GM10248 (cell line): ENCODE results near the gene KPNA1.

Experiments
- CTCF ChIA-PET: fragments of 300-600 bp; sonication (Branson Sonifier 250); formaldehyde crosslinking; extraction: SDS; loops from one replicate; lab custom pipeline; 2021; ENCODE audit warnings: antibody characterized with exemption; lab: Yijun Ruan, JAX
- POLR2A ChIA-PET: fragments of 350-650 bp; sonication (Branson Sonifier 250); formaldehyde crosslinking; extraction: SDS; loops from one replicate; lab custom pipeline; 2020; ENCODE audit warnings: antibody characterized with exemption; lab: Yijun Ruan, JAX
- DNase-seq: peaks from one replicate; pipeline ENCODE4 v3.0.0; 2012; ENCODE audit errors: extremely low spot score
- TF ChIP-seq, protein P1 (sequence below): IDR thresholded peaks from 2 replicates; pipeline ENCODE4 v1.5.1; 2012; ENCODE audit warnings: mild to moderate bottlenecking, low read depth; ENCODE audit errors: extremely low read depth, missing control alignments, control extremely low read depth

The KPNA1 gene

DNA sequence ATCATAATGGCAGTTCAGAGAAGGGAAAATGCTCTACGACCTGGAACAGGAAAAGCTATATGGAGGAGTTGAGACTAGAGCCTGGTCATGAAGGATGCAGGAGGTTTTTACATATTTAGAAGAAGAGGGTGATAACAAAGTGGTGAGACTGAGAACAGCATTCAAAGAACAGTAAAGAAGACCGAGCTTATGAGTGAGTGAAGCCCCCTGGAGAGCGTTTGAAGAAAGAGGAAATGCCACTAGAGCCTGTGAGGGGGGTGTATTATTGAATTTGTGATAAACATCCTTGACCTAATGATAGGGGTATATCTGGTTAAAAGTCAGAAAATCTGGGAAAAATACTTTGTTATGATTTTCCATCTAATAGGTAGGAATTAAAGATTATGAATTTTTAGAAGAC is 45.2 kb upstream of the KPNA1 start:
- TF ChIP-seq, protein P1, sequence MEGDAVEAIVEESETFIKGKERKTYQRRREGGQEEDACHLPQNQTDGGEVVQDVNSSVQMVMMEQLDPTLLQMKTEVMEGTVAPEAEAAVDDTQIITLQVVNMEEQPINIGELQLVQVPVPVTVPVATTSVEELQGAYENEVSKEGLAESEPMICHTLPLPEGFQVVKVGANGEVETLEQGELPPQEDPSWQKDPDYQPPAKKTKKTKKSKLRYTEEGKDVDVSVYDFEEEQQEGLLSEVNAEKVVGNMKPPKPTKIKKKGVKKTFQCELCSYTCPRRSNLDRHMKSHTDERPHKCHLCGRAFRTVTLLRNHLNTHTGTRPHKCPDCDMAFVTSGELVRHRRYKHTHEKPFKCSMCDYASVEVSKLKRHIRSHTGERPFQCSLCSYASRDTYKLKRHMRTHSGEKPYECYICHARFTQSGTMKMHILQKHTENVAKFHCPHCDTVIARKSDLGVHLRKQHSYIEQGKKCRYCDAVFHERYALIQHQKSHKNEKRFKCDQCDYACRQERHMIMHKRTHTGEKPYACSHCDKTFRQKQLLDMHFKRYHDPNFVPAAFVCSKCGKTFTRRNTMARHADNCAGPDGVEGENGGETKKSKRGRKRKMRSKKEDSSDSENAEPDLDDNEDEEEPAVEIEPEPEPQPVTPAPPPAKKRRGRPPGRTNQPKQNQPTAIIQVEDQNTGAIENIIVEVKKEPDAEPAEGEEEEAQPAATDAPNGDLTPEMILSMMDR = no peak
- CTCF ChIA-PET = interaction anchor here (0.6 to 10.1 kb wide), 15 partner anchors 11 to 214 kb away, joined by 3 to 146 read pairs (median 3); partner anchors contain the start of genes FAM162A and PARP14

DNA sequence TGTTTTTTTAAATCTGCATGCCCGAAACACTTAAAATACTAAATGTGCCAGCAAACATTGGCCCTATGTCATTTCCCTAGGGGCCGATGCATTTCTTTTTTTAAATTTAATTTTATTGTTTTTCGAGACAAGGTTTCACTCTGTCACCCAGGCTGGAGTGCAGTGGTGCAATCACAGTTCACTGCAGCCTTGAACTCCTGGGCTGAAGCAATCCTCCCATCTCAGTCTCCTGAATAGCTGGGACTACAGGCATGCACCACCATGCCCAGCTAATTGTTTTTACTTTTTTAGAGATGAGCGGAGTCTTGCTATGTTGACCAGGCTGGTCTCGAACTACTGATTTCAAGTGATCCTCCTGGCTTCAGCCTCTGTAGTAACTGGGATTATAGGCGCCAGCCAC is 43.9 kb upstream of the KPNA1 start:
- CTCF ChIA-PET = interaction anchor here (0.7 to 10.1 kb wide), 13 partner anchors 12 to 175 kb away, joined by 3 to 146 read pairs (median 3); partner anchors contain the start of genes FAM162A and PARP14
- TF ChIP-seq, protein P1 = no peak
- POLR2A ChIA-PET = interaction anchor here (0.7 kb wide), 1 partner anchor 120 kb away, joined by 4 read pairs; no protein-coding TSS in a partner anchor
- DNase-seq = no peak

More for the DNA sequence above, 45.2 kb upstream of the KPNA1 start:
- DNase-seq = no peak
- POLR2A ChIA-PET = no interaction called here

- DNase-seq = no peak
- POLR2A ChIA-PET = no interaction called here
- TF ChIP-seq, protein P1 = no peak
- CTCF ChIA-PET = interaction anchor here (1.0 to 10.1 kb wide), 6 partner anchors 8 to 173 kb away, joined by 3 to 146 read pairs (median 4); partner anchors contain the start of genes FAM162A and PARP14
These were observed 42.6 kb upstream of the KPNA1 start for GRCh38 chr3:122557356-122557755.

DNA sequence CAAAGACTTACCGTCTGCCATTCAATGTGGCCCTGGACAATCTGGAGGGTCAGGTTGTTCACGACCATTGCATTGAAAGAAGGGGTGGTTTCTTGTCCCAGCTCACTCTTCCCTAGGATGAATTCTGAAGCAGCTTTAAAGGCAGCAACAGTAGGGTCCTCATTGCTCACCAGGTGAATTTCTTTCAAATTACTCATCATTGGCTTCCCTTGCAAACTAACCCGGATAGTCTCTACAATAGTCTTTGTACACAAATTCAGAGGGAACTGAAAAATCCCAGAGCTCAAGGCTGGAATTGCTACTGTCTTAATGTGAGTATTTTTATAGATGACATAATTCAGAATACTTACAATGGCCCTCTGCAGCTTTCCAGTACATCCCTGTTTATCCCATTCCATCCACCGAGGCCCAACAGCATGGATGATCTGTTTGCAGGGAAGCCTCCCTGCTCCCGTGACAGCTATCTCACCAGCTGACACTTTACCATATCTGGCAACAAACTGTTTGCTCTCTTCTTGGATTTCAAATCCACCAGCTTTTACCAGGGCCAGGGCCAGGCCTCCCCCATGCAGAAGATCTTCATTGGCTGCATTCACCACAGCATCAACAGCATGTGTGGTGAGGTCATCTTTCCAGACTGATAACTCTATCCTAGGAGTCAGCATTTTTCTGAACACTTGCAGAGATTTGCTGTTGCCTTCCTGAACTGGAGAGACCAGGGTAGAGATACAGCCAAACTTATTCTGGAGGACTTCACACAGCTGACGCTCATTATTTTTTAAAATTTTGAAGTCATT is 40.7 kb upstream of the KPNA1 start:
- POLR2A ChIA-PET = no interaction called here
- TF ChIP-seq, protein P1 = no peak
- CTCF ChIA-PET = interaction anchor here (0.9 to 10.1 kb wide), 5 partner anchors 14 to 122 kb away, joined by 3 to 146 read pairs (median 4); partner anchors contain the start of genes KPNA1 and PARP14
- no peak for DNase-seq

- no peak for DNase-seq
- TF ChIP-seq, protein P1 = no peak
- CTCF ChIA-PET = interaction anchor here (1.0 to 1.3 kb wide), 3 partner anchors 11 to 126 kb away, joined by 3 to 4 read pairs (median 3); partner anchors contain the start of genes DTX3L and PARP9
- POLR2A ChIA-PET = no interaction called here
These were observed 38.4 kb upstream of the KPNA1 start for GRCh38 chr3:122553171-122553570.

DNA sequence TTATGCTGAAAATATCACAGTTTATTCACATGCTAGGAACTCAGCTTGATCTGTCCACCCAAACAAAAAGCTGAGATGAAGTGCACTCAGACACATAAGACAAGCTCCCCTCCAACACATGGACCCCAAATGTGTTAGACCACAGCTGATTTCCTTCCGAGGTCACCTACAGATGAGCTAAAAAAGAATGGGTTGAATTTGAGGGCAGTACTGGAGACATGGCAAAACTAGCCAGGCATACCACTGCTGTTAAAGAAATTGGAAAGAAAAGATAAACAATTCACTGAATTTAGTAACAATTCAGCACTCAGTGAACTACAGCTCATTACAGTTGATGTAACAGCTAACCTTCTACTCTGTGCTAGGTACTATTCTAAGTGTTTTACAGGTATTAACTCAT is 33.9 kb upstream of the KPNA1 start:
- DNase-seq = no peak
- POLR2A ChIA-PET = interaction anchor here (0.6 kb wide), 1 partner anchor 190 kb away, joined by 3 read pairs; no protein-coding TSS in a partner anchor
- TF ChIP-seq, protein P1 = no peak
- CTCF ChIA-PET = interaction anchor here (1.0 to 2.6 kb wide), 4 partner anchors 11 to 131 kb away, joined by 3 to 15 read pairs (median 6); partner anchors contain the start of gene PARP14
